Measurements from ENCODE around the gene TMEM132A. TPM values are rescaled to one million over a fixed set of nuclear protein-coding genes. Genes with fewer than 3 reads are reported as not detected.

Gene TMEM132A
- total RNA-seq, 4 donors from 2014 or later = 11.8 to 52.7 (median 17.8) TPM

- Histone ChIP-seq H3K27ac (peak overlapping the region in 2 of 4 donors; percentile 70 to 76), H3K4me1 (peaks cover 0 to 12% (median 9%) of the 10 kb centered on the region in 3 donors), H3K4me3 (no peak overlapping the region), H3K27me3 (no peaks in the 10 kb centered on the region), H3K9me3 (no peaks in the 10 kb centered on the region), H3K36me3 (peaks cover 0 to 34% (median 0%) of the 10 kb centered on the region in 3 donors)
- WGBS, 2 donors = 88 to 91% methylated on average over 1 of the region's 1 CpG
- intact Hi-C loops (cut with DNase I) = no loop called here
- no peak for TF ChIP-seq CTCF (IDR thresholded peaks at IDR 0.05)
- no peak for TF ChIP-seq POLR2A (IDR thresholded peaks at IDR 0.05)
- DNase-seq = no peak
Measured at GRCh38 chr11:60879104-60879503, 45.2 kb upstream of the TMEM132A start.

- WGBS, 2 donors = 60 to 91% methylated on average over 5 of the region's 5 CpGs
- no peak for DNase-seq
- no peaks in the 10 kb centered on the region for H3K27me3 ChIP-seq
Measured at GRCh38 chr11:60879971-60880588, 44.2 kb upstream of the TMEM132A start.

GRCh38 chr11:60880643-60881282 is 43.5 kb upstream of the TMEM132A start:
- Histone ChIP-seq H3K27me3 (no peaks in the 10 kb centered on the region), H3K27ac (no peak overlapping the region), H3K9me3 (no peaks in the 10 kb centered on the region), H3K4me3 (no peak overlapping the region), H3K4me1 (peaks cover 0 to 12% (median 9%) of the 10 kb centered on the region in 3 donors), H3K36me3 (peaks cover 0 to 34% (median 0%) of the 10 kb centered on the region in 3 donors)
- no peak for DNase-seq
- TF ChIP-seq CTCF (IDR thresholded peaks at IDR 0.05) = no peak
- TF ChIP-seq POLR2A (IDR thresholded peaks at IDR 0.05) = no peak
- WGBS, 2 donors = 66 to 78% methylated on average over 5 to 8 of the region's 8 CpGs
- intact Hi-C loops (cut with DNase I) = no loop called here

More at GRCh38 chr11:60879971-60880588, 44.2 kb upstream of the TMEM132A start:
- Histone ChIP-seq H3K4me1 (peaks cover 0 to 12% (median 9%) of the 10 kb centered on the region in 3 donors), H3K27ac (peak overlapping the region in 1 of 4 donors; percentile 3), H3K36me3 (peaks cover 0 to 34% (median 0%) of the 10 kb centered on the region in 3 donors), H3K4me3 (no peak overlapping the region), H3K9me3 (no peaks in the 10 kb centered on the region)
- intact Hi-C loops (cut with DNase I) = no loop called here
- TF ChIP-seq POLR2A (IDR thresholded peaks at IDR 0.05) (no peak), CTCF (IDR thresholded peaks at IDR 0.05) (no peak)

- no peaks in the 10 kb centered on the region for H3K9me3 ChIP-seq
- peaks cover 0 to 38% (median 2%) of the 10 kb centered on the region in 3 donors for H3K36me3 ChIP-seq
- intact Hi-C loops (cut with DNase I) = no loop called here
- peaks cover 0 to 18% (median 0%) of the 10 kb centered on the region in 3 donors for H3K4me1 ChIP-seq
- no peak overlapping the region for H3K27ac ChIP-seq
- WGBS, 2 donors = 61 to 66% methylated on average over 4 to 5 of the region's 5 CpGs
- no peak for DNase-seq
- TF ChIP-seq POLR2A (IDR thresholded peaks at IDR 0.05) = no peak
- peak in 3 of 6 experiments; percentile 26 to 55 (median 53) for TF ChIP-seq CTCF (IDR thresholded peaks at IDR 0.05)
- H3K27me3 ChIP-seq = no peaks in the 10 kb centered on the region
- no peak overlapping the region for H3K4me3 ChIP-seq
Measured at GRCh38 chr11:60887556-60887955, 36.7 kb upstream of the TMEM132A start.

GRCh38 chr11:60889869-60890311 is 34.4 kb upstream of the TMEM132A start:
- H3K27ac ChIP-seq = no peak overlapping the region
- TF ChIP-seq CTCF (IDR thresholded peaks at IDR 0.05) (no peak), POLR2A (IDR thresholded peaks at IDR 0.05) (no peak)
- no peak for DNase-seq
- peaks cover 0 to 18% (median 0%) of the 10 kb centered on the region in 3 donors for H3K4me1 ChIP-seq
- H3K36me3 ChIP-seq = peaks cover 3 to 61% (median 15%) of the 10 kb centered on the region in 3 donors
- no peak overlapping the region for H3K4me3 ChIP-seq
- intact Hi-C loops (cut with DNase I) = no loop called here
- 59 to 64% methylated on average over 6 of the region's 6 CpGs for WGBS, 2 donors
- no peaks in the 10 kb centered on the region for H3K27me3 ChIP-seq
- H3K9me3 ChIP-seq = no peaks in the 10 kb centered on the region

Data from esophagus squamous epithelium (tissue), 5 donors.